ENCODE results near the gene SH2D3C.

- TF ChIP-seq CTCF (conservative IDR thresholded peaks at IDR 0.05 in 1 of 2, IDR thresholded peaks at IDR 0.05 in 1 of 2; ENCODE audit: extremely low read depth in 1 of 2, insufficient read depth in 1 of 2, low read depth in 1 of 2, low read length in 2 of 2) = no peak
- no peak for TF ChIP-seq EZH2 (IDR thresholded peaks at IDR 0.05; ENCODE audit: borderline replicate concordance, low read length)
Measured at GRCh38 chr9:127785933-127786772, 7.7 kb upstream of the SH2D3C start, which contains the start of gene CDK9.

Measured in mammary epithelial cell (primary cell).